Ureter (tissue), 1 donor: Measurements from ENCODE around the gene EFNB3. TPM values are rescaled to one million over a fixed set of nuclear protein-coding genes. Genes with fewer than 3 reads are reported as not detected.

Experiments
- DNase-seq: peaks from one replicate; pipeline ENCODE4 v3.0.0-alpha.2; 2020; ENCODE audit warnings: low spot score
- total RNA-seq: library from RNA; stranded (reverse); gene quantifications from one replicate; pipeline ENCODE4 v1.2.4, GENCODE V29; 2023
- donor health status: DM: yes; HTN: yes; CAD: no.

EFNB3 gene
- total RNA-seq, 1 donor from 2014 or later, result 2.3 TPM

DNA sequence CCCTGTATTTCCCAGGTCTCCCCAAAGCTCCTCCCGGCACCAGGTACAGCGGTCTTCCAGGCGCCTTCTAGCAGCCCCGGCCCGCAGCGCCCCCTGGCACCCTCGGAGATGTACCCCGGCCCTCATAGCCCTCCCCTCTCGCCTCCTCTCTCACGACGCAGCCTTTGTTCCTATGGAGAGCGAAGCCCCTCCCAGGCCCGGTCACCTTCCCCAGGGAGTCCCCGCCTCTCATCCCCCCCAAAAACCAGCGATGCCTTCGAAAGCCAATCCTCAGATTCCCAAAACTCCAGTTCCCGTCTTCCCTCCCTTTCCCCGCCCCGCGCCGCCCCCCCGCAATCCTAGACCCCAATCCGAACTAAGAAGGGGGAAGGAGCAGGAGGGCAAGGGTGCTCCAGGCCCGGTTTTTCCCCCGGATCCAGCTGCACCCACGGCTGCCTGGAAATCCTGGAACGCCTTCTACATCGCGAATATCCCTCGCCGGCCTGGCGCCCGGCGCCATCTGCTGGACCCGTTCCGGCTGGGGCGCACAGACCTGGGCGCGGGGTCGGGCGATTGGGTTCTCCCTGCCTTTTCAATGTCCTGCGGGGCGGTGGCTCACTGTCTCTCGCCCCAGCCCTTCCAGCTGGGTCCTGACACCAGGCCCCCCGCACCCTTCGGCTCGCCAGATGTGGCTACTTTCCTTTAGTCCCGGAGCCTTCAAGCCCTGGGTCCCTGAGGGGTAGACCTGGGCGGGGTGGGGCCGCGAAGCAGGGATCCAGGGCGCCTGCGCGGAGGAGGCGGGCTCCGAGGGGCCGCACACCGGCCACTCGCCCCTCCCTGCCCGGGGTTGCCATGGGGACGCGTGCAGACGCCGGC, 12.1 kb downstream of the EFNB3 start, which contains the start of gene DNAH2:
TSS of gene DNAH2 (plus strand) at position 844 of the 855 bp plus-strand sequence. CDS start 1,991 bp downstream, outside the sequence.
- DNase-seq, result peak; percentile 81

DNA sequence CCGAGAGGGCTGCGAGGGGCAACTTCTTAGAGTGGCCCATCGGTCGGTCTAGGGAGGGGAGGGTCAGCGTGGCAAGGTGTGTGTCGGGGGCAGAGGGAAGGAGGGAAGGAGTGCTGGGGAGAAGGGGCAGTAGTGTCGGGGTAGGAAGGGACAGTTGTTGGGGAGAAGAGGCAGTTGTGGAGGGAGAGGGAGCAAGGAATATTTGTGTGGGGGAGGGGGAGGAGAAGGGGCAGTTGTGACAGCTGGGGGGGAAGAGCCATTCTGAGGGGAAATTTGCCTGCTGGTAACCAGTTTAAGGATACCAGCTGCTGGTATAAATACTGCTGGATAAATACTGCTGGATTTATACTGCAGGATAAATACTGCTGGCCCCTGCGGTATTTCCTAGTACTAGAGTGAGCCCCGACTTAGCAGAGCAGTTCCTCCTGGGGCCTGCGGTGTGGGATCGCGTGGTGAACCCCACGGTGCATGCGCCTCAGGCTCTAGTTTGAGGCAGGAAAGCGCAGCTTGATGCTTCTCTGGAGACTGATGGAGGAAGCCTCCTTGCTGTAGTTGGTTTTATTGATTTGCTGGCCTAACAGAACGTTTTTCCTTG, 12.9 kb downstream of the EFNB3 start:
- no peak for DNase-seq

DNA sequence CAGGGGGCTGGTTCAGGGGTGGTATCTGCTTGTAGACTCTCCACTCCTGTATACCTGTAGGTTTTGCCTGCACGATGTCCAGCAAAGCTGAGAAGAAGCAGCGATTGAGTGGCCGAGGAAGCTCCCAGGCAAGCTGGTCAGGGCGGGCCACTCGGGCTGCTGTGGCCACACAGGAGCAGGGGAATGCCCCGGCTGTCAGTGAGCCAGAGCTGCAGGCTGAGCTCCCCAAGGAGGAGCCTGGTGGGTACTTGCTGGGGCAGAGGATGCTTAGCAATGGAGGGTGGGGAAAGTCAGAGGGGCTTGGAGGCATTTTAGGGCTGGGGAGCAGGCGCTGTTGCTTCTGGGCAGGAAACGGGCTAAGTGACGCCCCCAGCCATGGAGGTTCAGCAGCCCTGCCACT, 14.7 kb downstream of the EFNB3 start:
- DNase-seq, result no peak

DNA sequence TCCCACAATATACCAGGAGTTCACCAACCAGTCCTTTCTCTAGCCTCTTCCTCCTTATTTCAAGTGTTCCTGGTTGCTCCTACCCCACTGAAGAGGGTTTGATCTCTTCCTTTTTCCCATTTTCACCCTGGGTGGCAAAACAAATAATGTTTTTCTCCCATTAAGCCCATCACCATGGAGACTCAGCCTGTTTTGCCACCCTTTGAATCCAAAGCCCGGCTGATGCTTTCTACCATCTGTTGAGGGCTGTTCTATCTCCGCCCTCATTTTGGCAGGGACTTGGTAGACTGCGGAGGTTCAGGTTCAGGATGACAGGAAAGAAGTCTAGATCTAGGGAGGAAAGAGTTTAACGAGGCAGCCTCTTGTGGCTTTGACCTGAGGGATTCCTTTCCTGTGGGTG, 15.1 kb downstream of the EFNB3 start:
- DNase-seq, result no peak

DNA sequence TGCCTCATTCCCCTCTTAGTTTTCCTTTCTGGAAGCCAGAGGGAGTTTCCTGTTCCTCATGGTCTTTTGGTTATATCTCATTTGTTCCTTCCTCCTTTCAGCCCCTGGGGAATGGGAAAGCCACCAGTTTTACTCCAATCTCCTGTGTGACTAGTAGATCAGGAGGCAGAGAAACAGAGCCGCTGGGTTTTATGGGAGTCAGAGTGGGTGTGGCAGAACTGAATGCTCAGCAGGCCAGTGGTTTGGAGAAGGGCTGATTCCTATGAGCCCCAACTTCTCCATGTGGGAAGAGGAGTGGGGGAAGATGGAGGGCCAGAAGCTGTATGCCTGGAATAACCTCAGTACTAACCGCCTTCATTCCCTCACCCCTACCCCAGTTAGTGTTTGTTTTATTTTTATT, 16.6 kb downstream of the EFNB3 start:
- no peak for DNase-seq

DNA sequence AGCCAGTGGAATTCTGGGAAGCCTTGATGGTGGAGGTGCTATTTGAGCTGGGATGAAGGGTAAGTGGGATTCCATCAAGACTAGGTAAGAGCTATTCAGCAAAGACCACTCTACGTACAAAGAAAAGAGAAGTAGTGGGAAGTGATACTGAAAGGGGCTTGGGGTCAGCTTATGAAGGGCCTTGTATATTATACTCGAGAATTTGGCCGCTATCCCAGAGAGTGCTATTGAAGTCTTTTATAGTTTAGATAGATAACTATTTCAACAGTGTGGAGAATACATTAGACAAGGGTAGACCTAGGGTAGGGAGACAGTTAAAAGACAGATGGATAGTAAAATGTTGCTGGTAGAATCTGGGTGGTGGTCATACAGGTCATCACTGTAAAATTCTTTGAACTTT, 22.9 kb downstream of the EFNB3 start:
- DNase-seq, result no peak

DNA sequence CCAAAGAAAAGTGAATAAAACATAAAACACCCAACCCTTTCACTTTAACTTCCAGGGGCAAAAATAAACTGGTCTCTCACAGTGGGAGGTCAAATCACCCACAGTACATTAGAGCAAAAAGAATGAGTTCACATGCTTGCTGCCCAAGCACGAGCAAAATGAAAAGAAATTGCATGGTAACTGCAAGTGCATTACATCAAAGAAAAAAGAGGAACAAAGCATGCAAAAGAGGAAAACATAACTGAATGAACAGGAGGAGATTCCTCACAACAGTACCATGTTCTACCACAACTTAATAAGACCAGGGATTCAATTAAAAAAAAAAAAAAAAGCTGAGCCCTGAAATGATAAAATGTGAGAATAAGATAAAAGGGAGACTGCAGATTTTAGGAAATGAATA, 24.8 kb downstream of the EFNB3 start:
- DNase-seq, result no peak

DNA sequence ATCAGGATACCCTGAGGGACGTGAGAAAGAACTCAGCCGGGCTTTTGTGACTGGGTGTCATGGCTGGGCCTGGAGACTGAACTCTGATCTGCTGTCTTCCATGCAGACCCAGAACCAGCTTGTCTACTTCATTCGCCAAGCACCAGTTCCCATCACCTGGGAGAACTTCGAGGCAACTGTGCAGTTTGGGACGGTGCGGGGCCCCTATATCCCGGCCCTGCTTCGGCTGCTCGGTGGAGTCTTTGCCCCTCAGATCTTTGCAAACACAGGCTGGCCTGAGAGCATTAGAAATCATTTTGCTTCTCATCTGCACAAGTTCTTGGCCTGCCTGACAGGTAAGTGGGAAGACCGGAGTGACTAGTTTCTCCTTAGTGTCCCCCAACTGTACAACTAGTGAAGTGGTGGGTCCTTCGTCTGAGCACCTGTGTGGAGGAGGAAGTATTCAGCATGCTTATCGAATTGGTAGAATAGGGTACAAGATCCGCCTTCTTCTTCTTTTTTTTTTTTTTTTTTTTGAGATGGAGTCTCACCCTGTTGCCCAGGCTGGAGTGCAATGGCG, 28.1 kb downstream of the EFNB3 start:
- no peak for DNase-seq

DNA sequence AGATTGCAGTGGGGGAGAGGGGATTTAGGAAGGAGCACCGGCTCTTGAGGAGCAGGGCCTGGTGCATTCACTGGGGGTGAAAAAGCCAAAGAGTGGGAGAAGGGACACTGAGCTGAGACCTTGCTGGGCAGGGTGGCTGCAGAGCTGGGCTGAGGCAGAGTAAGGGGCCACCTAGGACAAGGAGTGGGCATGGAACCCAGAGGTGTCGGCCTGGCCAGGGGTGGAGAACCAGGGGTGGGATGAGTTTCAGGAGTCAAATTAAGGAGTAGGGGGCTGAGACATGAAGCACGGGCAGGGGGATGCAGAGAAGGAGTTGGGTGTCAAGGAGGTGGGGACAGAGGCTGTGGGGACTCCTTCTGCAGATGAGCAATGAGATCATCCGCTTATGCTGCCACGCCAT, 32.6 kb downstream of the EFNB3 start:
- no peak for DNase-seq

DNA sequence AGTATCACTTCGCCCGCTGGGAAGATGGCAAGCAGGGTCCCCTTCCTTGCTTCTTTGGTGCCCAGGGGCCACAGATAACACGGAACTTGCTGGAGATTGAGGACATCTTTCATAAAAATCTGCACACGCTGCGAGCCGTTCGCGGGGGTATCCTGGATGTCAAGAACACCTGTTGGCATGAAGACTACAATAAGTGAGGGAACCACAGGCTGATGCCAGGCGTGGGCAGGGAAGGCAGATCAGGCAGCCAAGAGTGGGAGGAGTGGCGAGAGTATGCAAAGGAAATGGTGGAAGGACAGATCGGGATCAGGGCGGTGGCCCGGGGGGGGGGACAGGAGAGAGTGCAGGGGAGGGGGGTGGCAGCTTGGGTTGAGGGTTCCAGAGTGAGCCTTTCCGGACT, 34.7 kb downstream of the EFNB3 start:
- DNase-seq, result no peak

DNA sequence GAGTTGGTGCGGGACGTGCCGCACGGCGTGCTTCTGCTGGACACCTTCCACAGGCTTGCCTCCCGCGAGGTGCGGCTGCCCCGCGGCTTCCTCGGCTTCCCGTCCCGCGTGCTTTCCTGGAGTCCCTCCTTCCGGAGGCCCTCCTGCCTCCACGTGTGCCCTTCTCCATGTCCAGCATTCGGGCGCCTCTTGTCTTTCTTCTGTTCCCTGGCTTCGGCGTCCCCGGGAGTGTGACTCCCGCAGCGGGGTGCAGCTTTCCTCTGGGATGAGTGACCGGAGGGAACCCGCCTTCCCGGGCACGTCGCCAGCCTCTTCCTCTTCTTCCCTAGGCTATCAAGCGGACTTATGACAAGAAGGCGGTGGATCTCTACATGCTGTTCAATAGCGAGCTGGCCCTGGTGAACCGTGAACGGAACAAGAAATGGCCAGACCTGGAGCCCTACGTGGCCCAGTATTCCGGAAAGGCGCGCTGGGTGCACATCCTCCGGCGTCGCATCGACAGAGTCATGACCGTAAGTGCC, 35.5 kb downstream of the EFNB3 start:
- no peak for DNase-seq

DNA sequence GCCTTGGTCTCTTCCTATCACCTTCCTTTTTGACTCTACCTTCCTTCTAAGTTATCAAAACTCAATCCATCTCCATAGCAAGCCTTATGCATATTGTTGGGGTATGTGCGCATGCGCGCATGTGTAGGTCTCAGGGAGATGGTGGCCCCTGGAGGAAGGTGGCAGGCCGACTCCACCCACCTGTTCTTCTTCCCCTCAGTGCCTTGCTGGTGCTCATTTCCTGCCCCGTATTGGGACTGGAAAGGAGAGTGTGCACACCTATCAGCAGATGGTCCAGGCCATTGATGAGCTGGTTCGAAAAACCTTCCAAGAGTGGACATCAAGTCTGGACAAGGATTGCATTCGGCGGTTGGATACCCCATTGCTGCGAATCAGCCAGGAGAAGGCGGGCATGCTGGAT, 37.7 kb downstream of the EFNB3 start:
- no peak for DNase-seq

DNA sequence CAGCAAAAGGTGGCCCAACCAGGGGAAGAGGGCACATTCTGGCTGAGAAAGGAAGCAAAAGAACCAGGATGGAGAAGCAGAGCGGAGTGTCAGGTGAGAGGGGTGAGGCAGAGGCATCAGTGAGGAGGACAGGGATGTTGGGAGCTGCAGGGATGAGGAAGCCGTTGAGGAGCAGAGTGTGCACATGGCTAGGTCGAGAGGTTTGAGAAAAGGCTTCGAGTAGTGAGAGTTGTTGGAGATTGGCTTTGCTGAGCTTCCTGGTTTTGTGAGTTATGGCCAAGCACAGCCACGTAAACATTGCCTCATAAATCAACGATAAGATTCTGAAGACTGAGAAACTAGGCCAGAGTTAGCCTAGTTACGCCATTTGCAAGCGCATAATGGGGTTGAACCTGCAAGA, 39.4 kb downstream of the EFNB3 start:
- DNase-seq, result no peak

DNA sequence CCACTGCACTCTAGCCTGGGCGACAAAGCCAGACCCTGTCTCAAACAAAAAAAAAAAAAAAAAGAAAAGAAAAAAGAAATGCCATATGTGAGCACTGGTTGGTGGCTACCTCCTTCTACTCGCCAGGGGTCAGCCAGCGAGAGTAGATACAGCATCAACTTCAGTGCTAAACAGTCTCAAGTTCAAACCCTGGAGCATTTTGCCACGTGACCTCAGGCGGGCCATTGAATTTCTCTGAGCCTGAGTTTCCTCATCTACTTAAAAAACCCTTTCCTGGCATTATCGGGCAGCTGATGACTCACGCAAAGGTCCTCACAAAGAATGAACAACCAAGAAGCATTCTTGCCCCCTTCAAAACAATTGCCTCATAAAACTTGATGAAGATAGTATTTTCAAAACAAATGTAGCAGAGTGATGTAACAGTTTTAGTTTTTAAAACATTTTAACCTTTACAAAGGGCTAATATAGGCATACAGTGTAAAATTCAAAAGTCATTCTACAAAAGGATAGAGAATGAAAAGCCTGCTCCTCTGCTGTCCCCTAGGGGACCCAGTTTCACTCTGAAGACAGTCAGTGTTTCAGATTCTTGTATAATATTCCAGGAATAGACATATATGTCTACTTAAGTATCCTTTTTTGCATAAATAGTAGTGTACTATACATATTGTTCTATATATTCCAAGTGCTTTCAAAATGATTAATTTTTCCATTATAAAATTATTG, 40.9 kb downstream of the EFNB3 start:
- no peak for DNase-seq

DNA sequence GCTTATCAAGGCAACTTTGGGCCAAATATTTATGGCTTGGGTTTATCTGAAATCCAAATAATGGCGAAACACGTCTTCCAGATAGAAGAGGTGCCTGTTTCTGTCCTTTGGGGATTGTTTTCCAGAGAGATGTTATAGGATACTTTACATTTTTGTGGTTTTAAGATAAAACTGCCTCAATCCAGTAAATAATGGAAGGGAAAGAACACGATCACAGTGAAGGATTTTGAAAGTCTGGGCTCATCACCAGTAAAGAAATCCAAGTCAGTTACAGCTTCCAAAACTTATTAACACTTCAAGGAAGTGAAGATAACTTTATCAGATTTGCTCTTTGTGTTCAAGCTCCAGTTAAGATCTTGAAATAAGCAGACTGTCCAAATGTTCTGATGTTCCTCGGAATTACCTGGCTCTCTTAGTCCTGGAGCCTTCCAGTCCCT, 42.7 kb downstream of the EFNB3 start:
- no peak for DNase-seq

DNA sequence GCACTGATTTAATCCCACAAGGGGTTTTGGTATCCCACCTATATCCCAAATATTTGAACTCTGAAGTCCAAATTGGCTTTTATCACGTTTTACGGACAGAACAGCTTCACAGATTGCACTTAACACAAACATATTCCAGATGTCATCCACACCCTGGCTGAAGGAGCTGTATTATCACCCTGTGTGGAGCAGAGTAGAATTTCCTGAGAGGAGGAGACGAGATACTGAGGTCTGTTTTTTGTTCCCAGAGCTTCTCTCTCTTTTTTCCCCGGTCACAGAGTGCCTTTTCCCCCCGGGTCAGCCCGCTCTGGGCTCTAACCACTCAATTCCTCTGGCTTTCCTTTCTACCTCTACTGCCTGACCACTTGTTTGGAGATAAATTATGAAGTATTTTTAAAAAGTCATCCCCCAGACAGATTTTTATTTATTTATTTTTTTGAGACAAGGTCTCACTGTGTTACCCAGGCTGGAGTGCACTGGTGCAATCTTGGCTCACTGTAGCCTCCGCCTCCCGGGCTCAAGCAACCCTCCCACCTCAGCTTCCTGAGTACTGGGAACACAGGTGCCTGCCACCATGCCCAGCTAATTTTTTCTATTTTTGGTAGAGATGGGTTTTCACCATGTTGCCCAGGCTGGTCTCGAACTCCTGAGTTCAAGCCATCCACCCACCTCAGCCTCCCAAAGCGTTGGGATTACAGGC, 43.2 kb downstream of the EFNB3 start:
- no peak for DNase-seq

DNA sequence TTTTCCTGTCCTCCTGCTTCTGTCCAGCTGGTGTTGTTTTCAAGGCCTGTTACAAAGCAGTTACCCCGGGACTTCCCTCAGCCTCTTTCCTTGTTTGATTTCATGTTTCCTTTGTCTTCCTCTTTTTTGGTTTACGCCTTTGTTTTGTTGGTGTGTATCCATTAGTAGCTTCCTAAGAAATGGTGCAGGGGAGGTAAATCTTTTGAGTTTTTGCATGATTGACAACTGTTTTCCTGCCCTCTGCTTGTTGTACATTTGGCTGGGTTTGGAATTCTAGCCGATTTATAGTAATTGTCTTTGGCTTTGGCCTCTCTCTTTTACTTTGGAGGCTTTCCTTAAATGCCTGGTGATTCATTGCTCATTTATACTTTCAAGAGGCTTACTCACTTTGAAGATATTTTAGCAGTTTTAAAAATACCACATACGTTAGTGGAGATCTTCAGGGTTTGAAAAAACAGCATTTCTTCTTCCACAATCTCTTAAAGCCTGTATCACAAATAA, 45.4 kb downstream of the EFNB3 start:
- no peak for DNase-seq

DNA sequence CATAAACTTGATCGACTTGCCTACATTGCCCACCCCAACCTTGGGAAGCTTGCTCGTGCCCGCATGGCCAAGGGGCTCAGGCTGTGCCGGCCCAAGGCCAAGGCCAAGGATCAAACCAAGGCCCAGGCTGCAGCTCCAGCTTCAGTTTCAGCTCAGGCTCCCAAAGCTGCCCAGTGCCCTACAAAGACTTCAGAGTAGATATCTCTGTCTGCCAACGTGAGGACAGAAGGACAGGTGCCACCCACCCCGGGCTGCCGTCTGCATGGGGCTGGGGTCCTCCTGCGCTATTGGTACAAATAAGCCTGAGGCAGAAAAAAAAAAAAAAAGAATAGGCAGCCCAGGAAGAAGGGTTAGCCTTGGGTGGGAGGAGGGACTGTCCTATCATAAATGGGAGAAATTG, 49.7 kb downstream of the EFNB3 start:
- DNase-seq, result no peak

DNA sequence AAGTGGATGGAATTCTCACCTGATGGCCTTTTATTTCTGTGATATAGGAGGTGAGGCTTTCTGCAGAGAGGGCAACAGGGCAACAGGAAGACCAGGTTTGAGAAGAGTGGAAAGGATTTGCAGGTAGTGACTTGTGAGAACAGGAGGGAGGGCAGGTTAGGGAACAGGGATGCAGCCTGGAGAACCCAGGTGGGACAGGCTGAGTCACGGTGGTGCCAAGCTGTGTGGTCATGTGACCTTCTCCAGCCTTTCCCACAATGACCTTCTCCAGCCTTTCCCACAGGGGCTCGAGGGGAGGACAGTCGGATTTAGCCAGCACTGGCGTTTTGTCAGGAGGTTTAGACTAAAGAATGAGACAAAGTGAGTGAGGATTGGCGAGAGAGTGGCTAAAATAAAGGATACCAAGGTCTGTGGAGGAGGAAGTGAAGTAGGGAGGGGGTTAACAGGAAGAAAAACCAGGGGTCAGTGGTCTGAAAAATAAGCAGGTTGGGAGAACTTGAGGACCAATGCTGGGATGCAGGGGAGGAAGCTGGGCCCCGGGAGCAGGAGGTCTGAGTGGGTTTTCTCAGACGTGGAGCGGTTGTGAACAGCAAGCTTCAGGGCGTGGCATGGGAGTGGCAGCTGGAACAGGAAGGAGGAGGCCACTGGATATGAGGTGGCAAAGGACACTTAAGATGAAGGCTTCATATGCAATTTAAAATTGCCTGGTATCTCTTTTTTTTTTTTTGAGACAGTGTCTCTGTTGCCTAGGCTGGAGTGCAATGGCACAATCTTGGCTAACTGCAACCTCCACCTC, 50.3 kb downstream of the EFNB3 start:
- peak; percentile 49 for DNase-seq

DNA sequence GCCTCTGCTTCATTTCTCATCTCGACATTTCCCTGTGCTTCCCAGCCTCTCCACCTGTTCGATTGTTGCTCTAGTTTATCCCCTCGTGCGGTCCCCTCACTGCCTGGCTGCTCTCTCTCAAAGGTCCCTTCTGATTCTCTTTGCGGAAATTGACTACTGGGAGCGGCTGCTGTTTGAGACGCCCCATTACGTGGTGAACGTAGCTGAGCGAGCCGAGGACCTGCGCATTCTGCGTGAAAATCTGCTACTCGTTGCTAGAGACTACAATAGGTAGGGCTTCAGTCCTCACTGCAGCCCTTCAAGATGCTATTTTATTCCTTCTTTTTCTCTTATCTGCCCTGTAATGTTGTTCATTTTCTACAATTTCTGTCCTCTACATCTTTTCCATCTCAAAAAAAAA, 52.0 kb downstream of the EFNB3 start:
- no peak for DNase-seq
